DMS79 treated with DMSO at 0.1 percent for 48 hours (cell line): ENCODE data around the gene LMTK3.

Source experiments
- DNase-seq: peaks from one replicate; lab custom pipeline; 2025; lab: John Stamatoyannopoulos, UW

Gene LMTK3

DNA sequence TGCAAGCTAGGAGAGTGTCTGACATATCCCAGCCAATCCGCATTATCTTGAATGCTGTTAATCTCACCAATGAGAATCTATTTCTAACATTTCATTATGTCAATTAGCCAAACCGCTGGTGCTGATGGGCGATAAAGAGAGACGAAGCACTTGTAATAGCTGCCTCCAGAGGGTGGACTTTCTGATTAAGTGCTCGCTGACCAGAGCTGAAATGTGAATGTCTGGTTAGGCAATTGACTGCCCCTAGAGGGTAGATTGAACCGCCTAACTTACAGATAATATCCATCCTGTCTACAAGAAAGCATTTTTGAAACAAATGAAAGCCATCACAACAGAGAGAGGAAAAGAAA lies 66.4 kb downstream of the LMTK3 start:
- DNase-seq: peak; percentile 95

DNA sequence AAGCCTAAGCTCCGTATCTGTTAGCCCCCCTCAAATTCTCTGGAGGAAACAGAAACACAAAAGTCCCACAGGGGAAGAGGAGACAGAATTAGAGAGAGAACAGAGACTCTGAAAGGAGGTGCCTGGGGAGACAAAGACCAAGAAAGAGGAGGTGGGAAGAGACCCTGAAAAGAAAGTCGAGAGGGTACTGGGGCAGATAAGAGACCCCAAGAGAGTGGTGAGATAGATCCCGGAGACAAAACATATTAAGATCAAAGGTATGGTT lies 66.8 kb downstream of the LMTK3 start:
- peak; percentile 79 for DNase-seq

DNA sequence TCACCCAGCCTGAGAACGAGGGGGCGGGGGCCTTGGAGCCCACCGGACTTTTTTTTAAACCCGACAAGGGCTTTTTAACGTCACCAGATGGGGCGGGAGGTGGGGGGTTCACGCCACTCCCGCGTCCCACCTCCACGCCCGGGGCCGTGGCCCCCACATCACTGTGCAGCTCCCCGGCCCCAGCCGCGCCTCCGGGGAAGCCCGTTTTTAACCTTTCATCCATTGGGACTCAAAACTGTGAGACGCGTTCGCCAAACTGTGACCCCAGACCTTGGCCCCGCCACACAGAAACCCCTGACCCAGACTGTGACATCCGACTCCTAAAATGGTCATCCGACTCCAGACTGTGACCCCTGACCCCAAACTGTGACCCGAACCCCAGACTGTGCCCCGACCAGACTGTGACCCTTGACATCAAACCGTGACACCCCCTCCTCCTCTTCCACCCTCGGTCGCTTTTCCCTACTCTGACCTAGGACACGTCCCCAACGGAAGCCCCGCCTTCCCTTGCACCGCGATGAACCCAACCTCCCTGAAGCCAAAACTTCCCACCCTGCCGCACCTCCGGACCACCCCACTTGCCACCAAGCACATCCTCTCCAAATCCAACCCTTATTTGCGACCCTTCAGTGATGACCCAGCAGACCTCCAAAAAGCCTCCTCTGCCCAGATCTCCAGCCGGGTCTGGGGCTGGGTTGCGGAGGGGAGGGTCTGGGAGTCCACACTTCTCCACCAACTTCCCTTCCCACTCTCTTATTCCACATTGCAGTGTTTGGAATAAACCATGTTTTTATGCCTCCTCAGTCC lies 67.3 kb downstream of the LMTK3 start:
- DNase-seq: peak; percentile 61

DNA sequence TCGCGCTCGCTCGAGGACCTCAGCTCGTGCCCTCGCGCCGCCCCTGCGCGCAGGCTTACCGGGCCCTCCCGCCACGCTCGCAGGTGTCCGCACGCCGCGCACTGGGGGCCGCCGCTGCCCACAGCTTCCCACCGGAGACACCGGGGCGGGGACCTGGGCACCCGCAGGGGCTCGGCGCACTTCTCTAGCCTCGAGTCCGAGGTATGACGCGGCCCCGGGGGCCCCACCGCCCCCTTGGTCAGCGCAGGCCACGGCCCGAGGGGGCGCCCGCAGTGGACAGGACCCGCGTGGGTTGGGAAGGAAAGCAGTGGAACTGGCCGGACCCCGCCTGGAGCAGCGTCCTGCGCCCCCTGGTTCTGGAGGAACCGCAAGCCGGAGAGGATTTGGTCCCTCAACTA lies 67.9 kb downstream of the LMTK3 start:
- no peak for DNase-seq

DNA sequence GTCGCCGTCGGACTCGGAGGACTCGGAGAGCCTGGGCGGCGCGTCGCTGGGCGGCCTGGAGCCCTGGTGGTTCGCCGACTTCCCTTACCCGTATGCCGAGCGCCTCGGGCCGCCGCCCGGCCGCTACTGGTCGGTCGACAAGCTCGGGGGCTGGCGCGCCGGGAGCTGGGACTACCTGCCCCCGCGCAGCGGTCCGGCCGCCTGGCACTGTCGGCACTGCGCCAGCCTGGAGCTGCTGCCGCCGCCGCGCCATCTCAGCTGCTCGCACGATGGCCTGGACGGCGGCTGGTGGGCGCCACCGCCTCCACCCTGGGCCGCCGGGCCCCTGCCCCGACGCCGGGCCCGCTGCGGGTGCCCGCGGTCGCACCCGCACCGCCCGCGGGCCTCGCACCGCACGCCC lies 68.4 kb downstream of the LMTK3 start:
- DNase-seq: peak; percentile 7

DNA sequence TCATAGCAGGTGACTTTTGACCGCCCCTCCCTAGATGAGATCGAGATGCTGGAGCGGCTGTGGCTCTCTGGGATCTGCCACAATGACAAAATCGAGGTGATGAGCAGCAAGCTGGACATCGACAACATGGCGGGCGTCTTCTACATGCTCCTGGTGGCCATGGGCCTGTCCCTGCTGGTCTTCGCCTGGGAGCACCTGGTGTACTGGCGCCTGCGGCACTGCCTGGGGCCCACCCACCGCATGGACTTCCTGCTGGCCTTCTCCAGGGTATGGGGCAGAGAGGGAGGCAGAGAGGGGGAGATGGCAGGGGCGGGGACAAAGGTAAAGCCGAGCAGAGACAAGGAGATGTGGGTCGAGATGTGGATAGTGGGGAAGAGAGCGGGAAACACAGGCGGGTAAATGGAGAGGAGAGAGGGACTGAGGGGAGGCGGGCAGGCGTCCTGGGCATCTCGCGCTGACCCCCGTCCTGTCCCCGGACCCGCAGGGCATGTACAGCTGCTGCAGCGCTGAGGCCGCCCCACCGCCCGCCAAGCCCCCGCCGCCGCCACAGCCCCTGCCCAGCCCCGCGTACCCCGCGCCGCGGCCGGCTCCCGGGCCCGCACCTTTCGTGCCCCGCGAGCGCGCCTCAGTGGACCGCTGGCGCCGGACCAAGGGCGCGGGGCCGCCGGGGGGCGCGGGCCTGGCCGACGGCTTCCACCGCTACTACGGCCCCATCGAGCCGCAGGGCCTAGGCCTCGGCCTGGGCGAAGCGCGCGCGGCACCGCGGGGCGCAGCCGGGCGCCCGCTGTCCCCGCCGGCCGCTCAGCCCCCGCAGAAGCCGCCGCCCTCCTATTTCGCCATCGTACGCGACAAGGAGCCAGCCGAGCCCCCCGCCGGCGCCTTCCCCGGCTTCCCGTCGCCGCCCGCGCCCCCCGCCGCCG lies 69.3 kb downstream of the LMTK3 start:
- peak; percentile 66 for DNase-seq

DNA sequence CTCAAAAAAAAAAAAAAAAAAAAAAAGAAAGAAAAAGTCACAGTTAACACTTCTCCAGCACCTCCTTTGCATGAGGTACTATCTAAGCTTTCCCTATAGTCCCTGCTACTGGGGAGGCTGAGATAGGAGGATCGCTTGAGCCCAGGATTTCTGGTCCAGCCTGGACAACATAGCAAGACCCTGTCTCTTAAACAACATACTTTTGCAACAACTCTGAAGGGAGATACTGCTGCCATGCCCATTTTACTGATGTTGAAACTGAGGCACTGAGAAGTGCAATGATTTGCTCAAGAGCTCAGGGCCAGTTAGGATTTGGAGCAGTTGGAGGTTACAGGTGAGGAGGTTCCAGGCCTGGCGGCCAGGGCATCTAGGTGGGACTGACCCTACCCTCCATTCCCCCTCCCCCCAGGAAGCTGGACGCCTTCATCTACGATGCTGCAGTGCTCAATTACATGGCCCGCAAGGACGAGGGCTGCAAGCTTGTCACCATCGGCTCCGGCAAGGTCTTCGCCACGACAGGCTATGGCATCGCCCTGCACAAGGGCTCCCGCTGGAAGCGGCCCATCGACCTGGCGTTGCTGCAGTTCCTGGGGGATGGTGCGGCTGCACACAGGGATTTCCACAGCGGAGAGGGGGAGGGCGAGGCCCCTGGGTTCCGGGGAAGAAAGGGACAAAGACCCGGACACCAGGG lies 70.1 kb downstream of the LMTK3 start:
- DNase-seq: no peak

DNA sequence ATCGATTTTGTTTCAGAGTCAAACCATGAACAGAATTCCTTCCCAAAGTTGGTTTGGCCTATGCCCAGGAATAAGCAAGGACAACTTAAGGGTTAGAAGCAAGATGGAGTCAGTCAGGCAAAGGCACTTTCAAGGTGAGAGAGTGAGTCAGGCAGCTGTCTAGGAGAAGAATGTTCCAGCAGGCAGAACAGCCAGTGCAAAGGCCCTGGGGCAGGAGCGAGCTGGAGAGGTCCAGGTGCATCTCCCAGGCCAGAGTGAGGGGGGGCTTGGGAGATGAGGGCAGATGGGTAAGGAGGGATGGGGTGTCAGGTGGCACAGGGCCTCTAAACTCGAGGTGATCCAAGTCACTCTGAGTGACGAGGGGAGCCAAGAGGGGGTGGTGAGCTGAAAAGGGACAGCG lies 75.0 kb downstream of the LMTK3 start:
- no peak for DNase-seq
